IMR-90 (cell line): ENCODE measurements around the gene CACNA1G. TPM values are rescaled to one million over a fixed set of nuclear protein-coding genes. Genes with fewer than 3 reads are reported as not detected.

Source experiments
- ATAC-seq: fragments of 200-7000 bp; cut with Tn5 transposase; 2 replicates; pipeline ENCODE4 v1.9.1; 2020; ENCODE audit warnings: low read depth, mild to moderate bottlenecking, moderate library complexity
- BruUV-seq: library from RNA; stranded (reverse); fragments of 400-500 nt; replicated peaks from 2 replicates; lab custom pipeline; 2021; lab: Mats Ljungman, UMichigan
- CTCF ChIA-PET: fragments of 300-600 bp; formaldehyde crosslinking; extraction: SDS; loops from one replicate; lab custom pipeline; 2021; ENCODE audit warnings: antibody characterized with exemption; lab: Yijun Ruan, JAX
- POLR2A ChIA-PET: fragments of 300-600 bp; sonication (Branson Sonifier 250); formaldehyde crosslinking; loops from one replicate; lab custom pipeline; 2022; ENCODE audit warnings: antibody characterized with exemption; ENCODE audit not compliant: unreplicated experiment; lab: Charles Lee
- DNase-seq: peaks from one replicate; pipeline ENCODE4 v3.0.0; 2013
- H2AFZ ChIP-seq: replicated peaks from 2 replicates; pipeline ENCODE3; 2013; ENCODE audit warnings: low read length, mild to moderate bottlenecking; ENCODE audit not compliant: poor library complexity
- H2AK5ac ChIP-seq: 2 replicates; pipeline ENCODE4 v1.6.1; 2013; ENCODE audit warnings: low read depth, low read length, inconsistent platforms
- H2AK9ac ChIP-seq: replicated peaks from 2 replicates; pipeline ENCODE3; 2013; ENCODE audit warnings: mild to moderate bottlenecking, low read depth, low read length, moderate library complexity; ENCODE audit not compliant: poor library complexity
- H2BK120ac ChIP-seq: 2 replicates; pipeline ENCODE4 v1.6.1; 2013; ENCODE audit warnings: low read depth, low read length, inconsistent platforms
- H2BK15ac ChIP-seq: 3 replicates; pipeline ENCODE4 v1.6.1; 2013; ENCODE audit warnings: low read depth, low read length, inconsistent platforms
- H2BK20ac ChIP-seq: 2 replicates; pipeline ENCODE4 v1.6.1; 2013; ENCODE audit warnings: low read depth, mild to moderate bottlenecking, inconsistent platforms, low read length, moderate library complexity
- H2BK5ac ChIP-seq: 2 replicates; pipeline ENCODE4 v1.6.1; 2013; ENCODE audit warnings: mild to moderate bottlenecking, low read depth, low read length, inconsistent platforms; ENCODE audit not compliant: poor library complexity, severe bottlenecking
- H3K14ac ChIP-seq: replicated peaks from 2 replicates; pipeline ENCODE4 v1.6.1; 2013; ENCODE audit warnings: low read depth, low read length, inconsistent platforms
- H3K18ac ChIP-seq: 2 replicates; pipeline ENCODE4 v1.6.1; 2013; ENCODE audit warnings: low read depth, low read length, control low read depth
- H3K23ac ChIP-seq: 2 replicates; pipeline ENCODE4 v1.6.1; 2013; ENCODE audit warnings: low read depth, low read length, inconsistent platforms
- H3K27ac ChIP-seq: 2 replicates; pipeline ENCODE4 v1.5.1; 2013; ENCODE audit warnings: mild to moderate bottlenecking, control low read depth, low read length; ENCODE audit not compliant: insufficient read depth
- H3K27me3 ChIP-seq: 2 replicates; pipeline ENCODE4 v1.6.1; 2013; ENCODE audit warnings: low read length; ENCODE audit not compliant: control insufficient read depth, insufficient read depth
- H3K36me3 ChIP-seq: 2 replicates; pipeline ENCODE4 v1.6.1; 2013; ENCODE audit warnings: low read length, mixed read lengths; ENCODE audit not compliant: control insufficient read depth, insufficient read depth
- H3K4ac ChIP-seq: 2 replicates; pipeline ENCODE4 v1.6.1; 2013; ENCODE audit warnings: low read depth, low read length, inconsistent platforms
- H3K4me1 ChIP-seq: 2 replicates; pipeline ENCODE4 v1.6.1; 2013; ENCODE audit warnings: low read length, mixed read lengths; ENCODE audit not compliant: control insufficient read depth, insufficient read depth
- H3K4me2 ChIP-seq: 2 replicates; pipeline ENCODE4 v1.6.1; 2013; ENCODE audit warnings: low read depth, mild to moderate bottlenecking, control low read depth, low read length, moderate library complexity
- H3K4me3 ChIP-seq: 2 replicates; pipeline ENCODE4 v1.5.1; 2013; ENCODE audit warnings: low read depth, mild to moderate bottlenecking, control low read depth, low read length, moderate library complexity; ENCODE audit not compliant: insufficient read depth
- H3K56ac ChIP-seq: 2 replicates; pipeline ENCODE4 v1.6.1; 2013; ENCODE audit warnings: low read length, inconsistent platforms; ENCODE audit not compliant: insufficient read depth; ENCODE audit errors: extremely low read depth
- H3K79me1 ChIP-seq, 2 experiments: 2 replicates each; pipeline ENCODE4 v1.6.1; 2013; ENCODE audit warnings: low read length in 2 of 2, inconsistent platforms in 1 of 2, low read depth in 1 of 2
- H3K9ac ChIP-seq: 2 replicates; pipeline ENCODE4 v1.6.1; 2013; ENCODE audit warnings: low read depth, low read length, control low read depth
- H3K9me1 ChIP-seq: 2 replicates; pipeline ENCODE4 v1.6.1; 2013; ENCODE audit warnings: low read length, inconsistent platforms; ENCODE audit not compliant: insufficient read depth
- H3K9me3 ChIP-seq: 2 replicates; pipeline ENCODE4 v1.6.1; 2013; ENCODE audit warnings: low read length; ENCODE audit not compliant: control insufficient read depth, insufficient read depth
- H4K20me1 ChIP-seq: 2 replicates; pipeline ENCODE4 v1.6.1; 2013; ENCODE audit warnings: low read length, inconsistent platforms; ENCODE audit not compliant: insufficient read depth
- H4K5ac ChIP-seq: 2 replicates; pipeline ENCODE4 v1.6.1; 2013; ENCODE audit warnings: mild to moderate bottlenecking, low read depth, low read length, control low read depth
- H4K8ac ChIP-seq, 2 experiments: 2 replicates each; pipeline ENCODE4 v1.6.1; 2013; ENCODE audit warnings: low read depth in 2 of 2, low read length in 2 of 2, control low read depth in 1 of 2, inconsistent platforms in 1 of 2
- H4K91ac ChIP-seq: 2 replicates; pipeline ENCODE4 v1.6.1; 2013; ENCODE audit warnings: low read depth, low read length, inconsistent platforms; ENCODE audit not compliant: insufficient read depth
- BHLHE40 ChIP-seq: fragments of 150-350 bp; IDR thresholded peaks from 2 replicates; pipeline ENCODE4 v1.6.1; 2016; ENCODE audit warnings: mild to moderate bottlenecking, low read depth, low read length
- CHD1 ChIP-seq: IDR thresholded peaks from 2 replicates; pipeline ENCODE4 v1.6.1; 2012; ENCODE audit warnings: low read depth, low read length, improper control_type of control experiment
- CTCF ChIP-seq: conservative IDR thresholded peaks from 2 replicates; pipeline ENCODE4 v1.5.1; 2012; ENCODE audit warnings: mild to moderate bottlenecking, low read depth, low read length, improper control_type of control experiment
- MAFK ChIP-seq: IDR thresholded peaks from 2 replicates; pipeline ENCODE4 v1.6.1; 2012; ENCODE audit warnings: low read depth, low read length, improper control_type of control experiment
- MAZ ChIP-seq: IDR thresholded peaks from 2 replicates; pipeline ENCODE4 v1.6.1; 2012; ENCODE audit warnings: low read depth, mild to moderate bottlenecking, low read length, improper control_type of control experiment, moderate library complexity, borderline replicate concordance
- POLR2A ChIP-seq: IDR thresholded peaks from 2 replicates; pipeline ENCODE4 v1.6.1; 2012; ENCODE audit warnings: mild to moderate bottlenecking, low read depth, low read length
- RFX5 ChIP-seq: IDR thresholded peaks from 2 replicates; pipeline ENCODE4 v1.8.0; 2012; ENCODE audit warnings: low read depth, mild to moderate bottlenecking, low read length, moderate library complexity
- SMC3 ChIP-seq: fragments of 150-350 bp; IDR thresholded peaks from 2 replicates; pipeline ENCODE4 v1.6.1; 2016; ENCODE audit warnings: low read depth, mild to moderate bottlenecking, antibody characterized with exemption, low read length, moderate library complexity
- WGBS, 2 experiments: methylation state at CpG; one replicate each; pipeline versions ENCODE4 v1.1.5 to v1.1.7; 2013; ENCODE audit warnings: missing lambda C conversion rate in 2 of 2; ENCODE audit not compliant: insufficient read length in 1 of 2; ENCODE audit errors: extremely low coverage in 2 of 2; 5-methylcytosine and 5-hydroxymethylcytosine counted together
- dilution Hi-C: fragments of 300-500 bp; cut with HindIII; formaldehyde crosslinking; loops from one replicate; pipeline ENCODE4 v1.14.3; 2018; ENCODE audit warnings: low sequenced_read_pairs; ENCODE audit not compliant: unreplicated experiment
- in situ Hi-C: fragments of 300-500 bp; cut with MboI; formaldehyde crosslinking; loops from 3 replicates; pipeline ENCODE4 v1.14.3; 2019; ENCODE audit warnings: low sequenced_read_pairs, inconsistent platforms, mixed read lengths
- intact Hi-C: fragments of 100-400 bp; cut with micrococcal nuclease; formaldehyde crosslinking; loops from 2 replicates; pipeline ENCODE4 v1.10.0; 2022
- polyA plus RNA-seq, 3 experiments: library from polyadenylated mRNA; depleted of rRNA; stranded (reverse); fragments of >200 nt; gene quantifications; 2 replicates each; pipeline ENCODE4 v1.2.3, GENCODE V29; 2012; ENCODE audit warnings: low replicate concordance in 1 of 3
- total RNA-seq: library from RNA; depleted of rRNA; stranded (reverse); fragments of >200 nt; gene quantifications from 2 replicates; pipeline ENCODE4 v1.2.3, GENCODE V29; 2012
- TF ChIP-seq, protein P1 (sequence below): fragments of 150-350 bp; IDR thresholded peaks from 2 replicates; pipeline ENCODE4 v1.6.1; 2017; ENCODE audit warnings: mild to moderate bottlenecking, antibody characterized with exemption, low read length, low read depth

CACNA1G gene
- total and polyA plus RNA-seq, 2 of the 4 experiments (the other 2 are of a cell fraction), result under 0.01 to 0.03 TPM

GRCh38 chr17:50524838-50525237, 35.7 kb upstream of the CACNA1G start:
- BruUV-seq, result no TSS peak
- no peak for TF ChIP-seq CTCF
- no peak for TF ChIP-seq POLR2A
- no peak for TF ChIP-seq MAFK
- TF ChIP-seq MAZ, result no peak
- no peak for TF ChIP-seq SMC3
- no peak for TF ChIP-seq CHD1
- TF ChIP-seq BHLHE40, result no peak
- no peak for TF ChIP-seq RFX5
- TF ChIP-seq, protein P1, sequence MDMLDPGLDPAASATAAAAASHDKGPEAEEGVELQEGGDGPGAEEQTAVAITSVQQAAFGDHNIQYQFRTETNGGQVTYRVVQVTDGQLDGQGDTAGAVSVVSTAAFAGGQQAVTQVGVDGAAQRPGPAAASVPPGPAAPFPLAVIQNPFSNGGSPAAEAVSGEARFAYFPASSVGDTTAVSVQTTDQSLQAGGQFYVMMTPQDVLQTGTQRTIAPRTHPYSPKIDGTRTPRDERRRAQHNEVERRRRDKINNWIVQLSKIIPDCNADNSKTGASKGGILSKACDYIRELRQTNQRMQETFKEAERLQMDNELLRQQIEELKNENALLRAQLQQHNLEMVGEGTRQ, result no peak
- Histone ChIP-seq H3K4me3 (no peak overlapping the region), H3K4me2 (no peak overlapping the region), H3K79me1 (no peaks in the 10 kb centered on the region), H3K18ac (no peak overlapping the region), H2BK5ac (no peak overlapping the region), H2AK5ac (no peak overlapping the region), H3K36me3 (no peaks in the 10 kb centered on the region), H3K56ac (no peak overlapping the region), H2AK9ac (no peak overlapping the region), H4K91ac (no peak overlapping the region), H3K23ac (no peak overlapping the region), H4K8ac (no peak overlapping the region), H3K9ac (no peak overlapping the region), H2BK120ac (no peak overlapping the region), H3K14ac (no peak overlapping the region), H3K4ac (no peak overlapping the region), H3K27me3 (peaks cover 40% of the 10 kb centered on the region), H3K27ac (no peak overlapping the region), H2BK20ac (no peak overlapping the region), H3K4me1 (no peaks in the 10 kb centered on the region), H4K20me1 (no peaks in the 10 kb centered on the region), H3K9me3 (no peaks in the 10 kb centered on the region), H3K9me1 (no peaks in the 10 kb centered on the region), H2BK15ac (no peak overlapping the region), H2AFZ (no peak overlapping the region), H4K5ac (no peak overlapping the region)
- POLR2A ChIA-PET, result no interaction called here
- 86% methylated on average over 4 of the region's 18 CpGs; no CpG with 5 or more reads in 1 of the 2 experiments for WGBS, 2 experiments
- in situ Hi-C loops, result no loop called here
- intact Hi-C loops, result no loop called here
- CTCF ChIA-PET, result no interaction called here
- DNase-seq (no peak), ATAC-seq (no peak)
- dilution Hi-C loops, result no loop called here
